PC-3 (cell line): ENCODE data around the gene FRMD5. TPM values are rescaled to one million over a fixed set of nuclear protein-coding genes. Genes with fewer than 3 reads are reported as not detected.

Source experiments
- ATAC-seq: fragments of 200-7000 bp; cut with Tn5 transposase; 2 replicates; pipeline ENCODE4 v1.9.1; 2020; ENCODE audit warnings: mild to moderate bottlenecking, moderate library complexity
- BruUV-seq: library from RNA; stranded (reverse); fragments of 400-500 nt; replicated peaks from 2 replicates; lab custom pipeline; 2021; lab: Mats Ljungman, UMichigan
- CTCF ChIA-PET: fragments of 300-600 bp; sonication (Branson Sonifier 250); formaldehyde crosslinking; loops from one replicate; lab custom pipeline; 2022; ENCODE audit warnings: antibody characterized with exemption; lab: Charles Lee
- POLR2A ChIA-PET: fragments of 300-600 bp; sonication (Branson Sonifier 250); formaldehyde crosslinking; loops from one replicate; lab custom pipeline; 2022; ENCODE audit warnings: antibody characterized with exemption; ENCODE audit not compliant: unreplicated experiment; lab: Charles Lee
- DNase-seq: peaks from one replicate; pipeline ENCODE4 v3.0.0-alpha.2; 2015
- H2AFZ ChIP-seq: fragments of 300-600 bp; sonication (generic); 2 replicates; pipeline ENCODE4 v1.6.0; 2016; ENCODE audit warnings: antibody characterized with exemption, low read length
- H3F3A ChIP-seq: fragments of 300-600 bp; sonication (generic); one replicate; pipeline ENCODE4 v1.6.0; 2017; ENCODE audit warnings: antibody characterized with exemption, low read length, control low read depth, mild to moderate bottlenecking; ENCODE audit not compliant: unreplicated experiment
- H3K27ac ChIP-seq: fragments of 300-600 bp; sonication (generic); 2 replicates; pipeline ENCODE4 v1.5.1; 2016; ENCODE audit warnings: mild to moderate bottlenecking, low read length
- H3K27me3 ChIP-seq: fragments of 300-600 bp; sonication (generic); 2 replicates; pipeline ENCODE4 v1.6.1; 2016; ENCODE audit warnings: low read length, mixed read lengths
- H3K36me3 ChIP-seq: fragments of 300-600 bp; sonication (generic); 2 replicates; pipeline ENCODE4 v1.6.1; 2016; ENCODE audit warnings: low read depth, mixed run types, low read length, mixed read lengths
- H3K4me1 ChIP-seq: fragments of 300-600 bp; sonication (generic); 2 replicates; pipeline ENCODE4 v1.5.1; 2016; ENCODE audit warnings: low read length; ENCODE audit not compliant: insufficient read depth
- H3K4me2 ChIP-seq: fragments of 300-600 bp; sonication (generic); 2 replicates; pipeline ENCODE4 v1.6.0; 2016; ENCODE audit warnings: low read length
- H3K4me3 ChIP-seq: fragments of 300-600 bp; sonication (generic); 2 replicates; pipeline ENCODE4 v1.5.1; 2016; ENCODE audit warnings: mild to moderate bottlenecking, low read length, mixed read lengths
- H3K79me2 ChIP-seq: fragments of 300-600 bp; sonication (generic); 2 replicates; pipeline ENCODE4 v1.6.1; 2017; ENCODE audit warnings: low read length, mixed read lengths
- H3K9ac ChIP-seq: fragments of 300-600 bp; sonication (generic); 2 replicates; pipeline ENCODE4 v1.6.0; 2016; ENCODE audit warnings: mild to moderate bottlenecking, low read length
- H3K9me2 ChIP-seq: fragments of 300-600 bp; sonication (generic); replicated peaks from 2 replicates; pipeline ENCODE4 v1.6.1; 2016; ENCODE audit warnings: mixed run types, low read length, mixed read lengths
- H3K9me3 ChIP-seq: fragments of 300-600 bp; sonication (generic); 2 replicates; pipeline ENCODE4 v1.6.1; 2016; ENCODE audit warnings: low read length, mixed read lengths
- H4K20me1 ChIP-seq: fragments of 300-600 bp; sonication (generic); 2 replicates; pipeline ENCODE4 v1.6.1; 2016; ENCODE audit warnings: low read length, mixed read lengths
- CTCF ChIP-seq: fragments of 300-600 bp; sonication (generic); conservative IDR thresholded peaks from 2 replicates; pipeline ENCODE4 v1.5.1; 2017; ENCODE audit warnings: antibody characterized with exemption, low read depth, mild to moderate bottlenecking, low read length
- EZH2 ChIP-seq: fragments of 300-600 bp; sonication (generic); IDR thresholded peaks from one replicate; pipeline ENCODE4 v1.6.1; 2017; ENCODE audit warnings: antibody characterized with exemption, mild to moderate bottlenecking, low read length; ENCODE audit not compliant: unreplicated experiment
- EZH2phosphoT487 ChIP-seq: fragments of 300-600 bp; sonication (generic); IDR thresholded peaks from 2 replicates; pipeline ENCODE4 v1.6.1; 2018; ENCODE audit warnings: mild to moderate bottlenecking, antibody characterized with exemption, low read length, borderline replicate concordance
- intact Hi-C: fragments of 100-400 bp; cut with micrococcal nuclease; formaldehyde crosslinking; loops from 2 replicates; pipeline ENCODE4 v1.9.0; 2023
- total RNA-seq: library from RNA; depleted of rRNA; stranded (reverse); fragments of >200 nt; gene quantifications from 2 replicates; pipeline ENCODE4 v1.2.3, GENCODE V29; 2014

FRMD5 gene
- total RNA-seq, 1 experiment from 2014 or later, result 8.7 TPM

- CTCF ChIA-PET, result no interaction called here
Observed at GRCh38 chr15:43957724-43958123, 237.3 kb downstream of the FRMD5 start.

GRCh38 chr15:43955140-43955539 lies 239.9 kb downstream of the FRMD5 start:
- BruUV-seq, result no TSS peak
- no peak overlapping the region for H2AFZ ChIP-seq
- no peak overlapping the region for H3K27ac ChIP-seq
- ATAC-seq (no peak), DNase-seq (no peak)
- no peaks in the 10 kb centered on the region for H3K9me2 ChIP-seq
- H3K36me3 ChIP-seq, result no peaks in the 10 kb centered on the region
- peaks cover 16% of the 10 kb centered on the region for H3K4me1 ChIP-seq
- H3K9me3 ChIP-seq, result no peaks in the 10 kb centered on the region
- no peaks in the 10 kb centered on the region for H3K27me3 ChIP-seq
- POLR2A ChIA-PET, result no interaction called here
- no peak for TF ChIP-seq CTCF
- TF ChIP-seq EZH2phosphoT487, result no peak
- TF ChIP-seq EZH2, result no peak
- CTCF ChIA-PET, result no interaction called here
- H3K9ac ChIP-seq, result no peak overlapping the region
- H3K4me3 ChIP-seq, result no peak overlapping the region
- intact Hi-C loops, result no loop called here
- H3K79me2 ChIP-seq, result no peaks in the 10 kb centered on the region
- H3K4me2 ChIP-seq, result no peak overlapping the region
- H3F3A ChIP-seq, result no peaks in the 10 kb centered on the region
- H4K20me1 ChIP-seq, result no peaks in the 10 kb centered on the region

More at GRCh38 chr15:43957724-43958123, 237.3 kb downstream of the FRMD5 start:
- DNase-seq (no peak), ATAC-seq (no peak; the same call in 1 of the 2 replicates)
- H3K4me1 ChIP-seq, result peaks cover 16% of the 10 kb centered on the region
- intact Hi-C loops, result loop anchor here (2.0 kb wide), 1 partner anchor 51 kb away; no protein-coding TSS in a partner anchor
- H3K9ac ChIP-seq, result no peak overlapping the region
- H3K9me2 ChIP-seq, result no peaks in the 10 kb centered on the region
- H3K9me3 ChIP-seq, result no peaks in the 10 kb centered on the region
- H3K27ac ChIP-seq, result no peak overlapping the region
- no peak overlapping the region for H3K4me3 ChIP-seq
- BruUV-seq, result no TSS peak
- H3K36me3 ChIP-seq, result no peaks in the 10 kb centered on the region
- H3K79me2 ChIP-seq, result no peaks in the 10 kb centered on the region
- no peaks in the 10 kb centered on the region for H3F3A ChIP-seq
- H4K20me1 ChIP-seq, result no peaks in the 10 kb centered on the region
- H2AFZ ChIP-seq, result no peak overlapping the region
- no peak overlapping the region for H3K4me2 ChIP-seq
- POLR2A ChIA-PET, result no interaction called here
- H3K27me3 ChIP-seq, result no peaks in the 10 kb centered on the region
- no peak for TF ChIP-seq EZH2phosphoT487
- no peak for TF ChIP-seq CTCF
- no peak for TF ChIP-seq EZH2

GRCh38 chr15:43954181-43954621 lies 240.9 kb downstream of the FRMD5 start:
- Histone ChIP-seq H3K9me2 (no peaks in the 10 kb centered on the region), H3K4me1 (peaks cover 12% of the 10 kb centered on the region), H3K4me2 (no peak overlapping the region), H2AFZ (no peak overlapping the region), H3K27me3 (no peaks in the 10 kb centered on the region), H3K27ac (no peak overlapping the region), H3K9me3 (no peaks in the 10 kb centered on the region), H3K4me3 (no peak overlapping the region), H3K36me3 (no peaks in the 10 kb centered on the region), H4K20me1 (no peaks in the 10 kb centered on the region), H3F3A (no peaks in the 10 kb centered on the region), H3K79me2 (no peaks in the 10 kb centered on the region), H3K9ac (no peak overlapping the region)
- TF ChIP-seq EZH2 (no peak), CTCF (no peak), EZH2phosphoT487 (no peak)
- intact Hi-C loops, result no loop called here
- no peak for DNase-seq
- no peak; the same call in 1 of the 2 replicates for ATAC-seq
- CTCF ChIA-PET, result no interaction called here
- BruUV-seq, result no TSS peak
- POLR2A ChIA-PET, result no interaction called here
